ENCODE results near the gene CFAP53.

The CFAP53 gene

DNA sequence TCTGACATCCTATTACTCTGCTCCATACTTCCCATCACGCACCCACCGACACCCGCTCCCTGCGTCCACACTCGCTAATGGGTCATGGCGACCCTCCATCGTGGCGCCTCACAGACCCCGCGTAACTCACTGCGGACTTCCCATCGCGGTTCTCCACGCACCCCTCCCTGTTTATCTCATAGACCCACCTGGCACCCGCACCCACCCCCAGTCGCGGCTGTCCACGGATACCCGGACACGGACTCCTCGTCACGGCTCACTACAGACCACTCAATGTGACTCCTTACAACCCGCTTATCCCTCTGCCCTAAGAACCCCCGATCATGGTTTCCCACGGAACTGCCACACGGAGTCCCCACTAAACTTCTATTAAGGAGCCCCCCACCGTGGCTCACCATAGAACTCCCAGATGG is 20.7 kb upstream of the CFAP53 start:
- TF ChIP-seq, protein P1, sequence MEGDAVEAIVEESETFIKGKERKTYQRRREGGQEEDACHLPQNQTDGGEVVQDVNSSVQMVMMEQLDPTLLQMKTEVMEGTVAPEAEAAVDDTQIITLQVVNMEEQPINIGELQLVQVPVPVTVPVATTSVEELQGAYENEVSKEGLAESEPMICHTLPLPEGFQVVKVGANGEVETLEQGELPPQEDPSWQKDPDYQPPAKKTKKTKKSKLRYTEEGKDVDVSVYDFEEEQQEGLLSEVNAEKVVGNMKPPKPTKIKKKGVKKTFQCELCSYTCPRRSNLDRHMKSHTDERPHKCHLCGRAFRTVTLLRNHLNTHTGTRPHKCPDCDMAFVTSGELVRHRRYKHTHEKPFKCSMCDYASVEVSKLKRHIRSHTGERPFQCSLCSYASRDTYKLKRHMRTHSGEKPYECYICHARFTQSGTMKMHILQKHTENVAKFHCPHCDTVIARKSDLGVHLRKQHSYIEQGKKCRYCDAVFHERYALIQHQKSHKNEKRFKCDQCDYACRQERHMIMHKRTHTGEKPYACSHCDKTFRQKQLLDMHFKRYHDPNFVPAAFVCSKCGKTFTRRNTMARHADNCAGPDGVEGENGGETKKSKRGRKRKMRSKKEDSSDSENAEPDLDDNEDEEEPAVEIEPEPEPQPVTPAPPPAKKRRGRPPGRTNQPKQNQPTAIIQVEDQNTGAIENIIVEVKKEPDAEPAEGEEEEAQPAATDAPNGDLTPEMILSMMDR (IDR thresholded peaks at IDR 0.05; ENCODE audit: borderline replicate concordance, insufficient read depth, low read depth, low read length), result no peak
- peak overlapping the region; percentile 67 for H3K4me3 ChIP-seq (ENCODE audit: low read depth, low read length)

DNA sequence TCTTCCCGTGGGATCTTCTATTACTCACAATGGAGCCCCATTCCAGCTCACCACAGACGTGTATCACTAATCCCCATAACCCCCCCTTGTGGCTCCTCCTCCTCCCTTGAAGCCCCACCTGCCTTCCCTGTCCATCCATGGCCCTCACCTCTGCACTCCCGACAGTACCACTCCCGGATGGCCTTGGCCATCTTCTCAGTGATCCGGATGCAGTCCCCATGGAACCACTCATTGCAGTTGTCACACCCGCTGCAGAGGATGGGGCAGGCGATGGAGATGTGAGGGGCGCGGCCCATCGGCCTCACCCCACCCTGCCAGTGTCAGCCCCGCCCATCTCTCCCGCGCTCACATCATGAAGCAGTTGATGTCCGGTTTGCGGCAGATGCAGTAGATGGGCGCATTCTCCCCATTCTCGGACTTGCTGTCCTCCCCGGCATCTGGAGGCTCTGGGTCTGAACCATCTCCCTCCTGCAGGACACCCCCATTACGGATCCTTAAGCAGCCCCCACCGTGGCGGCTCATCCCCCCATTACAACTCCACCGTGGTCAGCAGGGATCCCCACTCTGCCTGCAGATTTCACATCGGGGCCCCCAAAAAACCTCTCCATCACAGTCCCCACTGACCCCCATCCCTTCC is 20.2 kb upstream of the CFAP53 start:
- peak overlapping the region; percentile 67 for H3K4me3 ChIP-seq (ENCODE audit: low read depth, low read length)
- TF ChIP-seq, protein P1 (IDR thresholded peaks at IDR 0.05; ENCODE audit: borderline replicate concordance, insufficient read depth, low read depth, low read length), result no peak

DNA sequence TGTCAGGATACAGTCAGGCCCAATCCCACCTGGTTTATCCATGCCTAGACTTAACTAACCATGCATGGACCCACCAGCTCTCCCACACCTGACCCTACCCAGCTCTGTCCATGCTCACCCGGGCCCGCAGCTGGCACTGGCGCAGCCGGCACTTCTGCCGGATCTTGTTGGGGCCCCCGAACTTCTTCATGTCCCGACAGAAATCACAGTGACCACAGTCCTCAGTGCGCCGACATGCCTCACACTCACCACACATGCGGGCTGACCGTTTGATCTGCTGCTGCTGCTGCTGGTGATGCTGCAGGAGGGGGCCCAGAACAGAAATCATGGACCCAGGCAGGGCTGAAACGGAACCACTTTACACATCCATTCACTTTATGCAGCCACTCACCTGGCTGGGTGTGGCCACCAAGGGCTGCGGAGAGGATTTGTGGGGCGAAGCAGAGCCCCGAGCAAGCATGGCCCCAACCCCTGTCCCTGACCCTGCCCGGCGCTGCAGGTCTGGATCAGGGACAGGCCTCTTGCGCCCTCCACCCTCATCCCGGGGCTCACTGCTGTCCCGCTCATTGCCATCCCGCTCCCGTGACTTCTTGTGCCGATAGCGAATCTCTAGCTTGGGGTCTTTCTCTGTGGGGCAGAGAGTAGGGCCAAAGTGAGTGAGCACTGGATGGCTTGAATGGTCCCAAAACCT is 19.5 kb upstream of the CFAP53 start:
- no peak overlapping the region for H3K4me3 ChIP-seq (ENCODE audit: low read depth, low read length)
- TF ChIP-seq, protein P1 (IDR thresholded peaks at IDR 0.05; ENCODE audit: borderline replicate concordance, insufficient read depth, low read depth, low read length), result no peak

DNA sequence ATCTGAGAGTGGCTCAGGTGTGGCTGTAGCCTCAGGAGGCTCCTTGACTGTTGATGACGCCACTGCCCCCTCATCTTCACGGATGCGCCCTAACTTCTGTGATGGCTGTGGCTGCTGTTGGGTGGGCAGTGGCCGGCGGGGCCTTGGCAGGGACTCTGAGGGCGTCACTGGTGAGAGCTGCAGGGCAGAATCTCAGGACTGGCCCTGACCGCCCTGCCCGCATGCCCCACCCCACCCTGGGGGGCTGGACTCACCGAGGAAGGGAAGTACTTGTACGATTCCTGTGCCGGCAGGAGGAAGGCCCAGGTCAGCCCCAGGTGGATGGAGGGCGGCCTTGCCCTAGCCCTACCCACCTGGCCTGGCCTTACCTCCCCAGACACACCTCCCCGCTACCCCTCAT is 18.8 kb upstream of the CFAP53 start:
- H3K4me3 ChIP-seq (ENCODE audit: low read depth, low read length), result no peak overlapping the region
- TF ChIP-seq, protein P1 (IDR thresholded peaks at IDR 0.05; ENCODE audit: borderline replicate concordance, insufficient read depth, low read depth, low read length), result no peak

DNA sequence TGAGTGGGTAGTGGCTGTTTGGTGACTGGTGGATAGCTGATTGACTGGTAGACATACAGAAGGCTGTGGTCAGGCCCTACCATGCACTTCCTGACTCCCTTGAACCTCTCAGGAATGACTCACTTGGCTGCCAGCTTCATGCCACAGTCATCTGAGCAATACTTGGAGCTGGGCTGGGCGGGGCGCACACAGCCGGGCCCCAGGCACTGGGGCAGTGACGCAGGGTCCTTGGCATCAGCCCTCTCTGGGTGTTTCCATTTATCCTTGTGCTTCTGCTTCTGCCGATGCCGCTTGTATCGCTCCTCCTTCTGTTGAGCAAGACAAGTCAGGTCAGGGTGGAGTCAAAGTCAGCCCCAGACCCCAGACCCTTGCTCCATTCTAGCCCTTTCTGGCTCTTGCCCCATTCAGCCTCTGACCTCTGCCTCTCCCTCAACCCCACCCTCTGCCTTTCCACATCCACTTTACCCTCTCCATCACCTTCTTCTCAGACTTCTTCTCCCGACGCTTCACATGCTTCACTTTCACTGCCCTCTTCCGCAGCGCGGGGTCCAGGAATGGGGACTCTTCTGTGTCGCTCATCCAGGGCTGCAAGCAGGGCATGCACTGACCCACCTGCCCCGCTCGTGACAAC is 18.1 kb upstream of the CFAP53 start:
- no peak overlapping the region for H3K4me3 ChIP-seq (ENCODE audit: low read depth, low read length)
- TF ChIP-seq, protein P1 (IDR thresholded peaks at IDR 0.05; ENCODE audit: borderline replicate concordance, insufficient read depth, low read depth, low read length), result no peak

DNA sequence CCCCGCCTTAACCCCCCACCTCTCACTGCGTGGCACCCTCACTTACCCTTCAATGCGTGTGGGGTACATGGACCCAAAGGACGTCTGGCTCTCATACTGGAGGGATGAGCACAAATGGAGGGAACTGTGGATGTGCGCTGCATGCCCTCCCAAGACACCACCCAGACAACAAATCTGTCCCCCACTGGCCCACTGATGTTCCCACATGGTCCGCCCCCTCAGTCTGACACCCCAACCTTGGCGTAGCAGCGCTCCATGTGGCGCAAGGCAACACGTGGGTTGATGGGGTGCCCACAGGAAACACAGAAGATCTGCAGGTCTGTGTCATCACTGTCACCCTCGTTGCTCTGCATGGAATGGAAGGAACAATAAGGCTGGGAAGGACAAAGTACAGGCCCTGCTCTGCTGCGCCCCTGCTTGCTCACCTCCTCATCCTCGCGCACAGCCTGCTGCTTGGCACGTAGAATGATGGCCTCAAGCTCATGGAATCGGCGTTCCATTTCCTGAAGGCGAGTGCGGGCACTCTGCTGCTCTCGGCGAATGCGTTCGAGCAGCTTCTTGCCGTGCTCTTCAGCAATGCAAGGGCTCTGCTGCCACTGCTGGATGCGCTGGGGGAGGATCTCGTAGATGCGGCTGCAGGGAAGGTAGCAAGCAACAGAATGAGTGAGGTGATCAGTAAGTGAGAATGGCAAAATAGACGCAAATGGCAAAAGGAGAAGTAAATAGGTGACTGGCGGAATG is 17.3 kb upstream of the CFAP53 start:
- TF ChIP-seq, protein P1 (IDR thresholded peaks at IDR 0.05; ENCODE audit: borderline replicate concordance, insufficient read depth, low read depth, low read length), result no peak
- H3K4me3 ChIP-seq (ENCODE audit: low read depth, low read length), result no peak overlapping the region
